ENCODE results near the gene ZXDC. TPM values are rescaled to one million over a fixed set of nuclear protein-coding genes. Genes with fewer than 3 reads are reported as not detected.

The ZXDC gene
- total and polyA plus RNA-seq, 2 donors from 2014 or later, result 11.4 to 44.8 TPM

DNA sequence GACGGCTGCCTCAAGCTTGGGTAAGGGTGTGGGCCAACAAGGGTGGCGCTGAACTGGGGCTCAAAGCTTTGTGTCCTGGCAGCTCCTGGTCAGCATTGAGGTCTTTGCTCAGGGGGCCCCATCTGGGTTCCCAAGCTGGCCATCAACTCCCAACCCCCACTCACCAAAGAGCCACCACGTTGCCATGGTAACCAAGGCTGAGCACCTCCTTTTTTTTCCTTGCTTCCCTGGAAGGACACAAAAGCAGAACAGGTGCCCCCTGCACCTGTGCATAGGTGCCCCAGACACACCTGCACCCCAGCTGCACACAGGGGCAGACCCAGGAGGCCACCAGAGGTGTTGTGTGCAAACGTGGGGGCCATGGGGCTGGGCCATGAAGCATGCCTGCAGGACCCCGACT lies 25.4 kb upstream of the ZXDC start:
- no peak for FAIRE-seq
- no peaks in the 10 kb centered on the region for H3K9me3 ChIP-seq (ENCODE audit: control insufficient read depth in 2 of 3, insufficient read depth in 1 of 3, low read length in 3 of 3)
- intact Hi-C loops (cut with DNase I), result no loop called here
- H3K4me1 ChIP-seq (ENCODE audit: control insufficient read depth in 2 of 3, insufficient read depth in 2 of 3, low read depth in 1 of 3, low read length in 3 of 3), result no peaks in the 10 kb centered on the region
- DNase-seq, result peak in 1 of 5 donors; percentile 41
- H3K27me3 ChIP-seq (ENCODE audit: control insufficient read depth, insufficient read depth, low read length), result no peaks in the 10 kb centered on the region
- no peak overlapping the region for H3K9ac ChIP-seq (ENCODE audit: low read length in 3 of 3)
- H3K27ac ChIP-seq (ENCODE audit: low read depth in 2 of 2, low read length in 2 of 2), result no peak overlapping the region
- TF ChIP-seq, protein P1, sequence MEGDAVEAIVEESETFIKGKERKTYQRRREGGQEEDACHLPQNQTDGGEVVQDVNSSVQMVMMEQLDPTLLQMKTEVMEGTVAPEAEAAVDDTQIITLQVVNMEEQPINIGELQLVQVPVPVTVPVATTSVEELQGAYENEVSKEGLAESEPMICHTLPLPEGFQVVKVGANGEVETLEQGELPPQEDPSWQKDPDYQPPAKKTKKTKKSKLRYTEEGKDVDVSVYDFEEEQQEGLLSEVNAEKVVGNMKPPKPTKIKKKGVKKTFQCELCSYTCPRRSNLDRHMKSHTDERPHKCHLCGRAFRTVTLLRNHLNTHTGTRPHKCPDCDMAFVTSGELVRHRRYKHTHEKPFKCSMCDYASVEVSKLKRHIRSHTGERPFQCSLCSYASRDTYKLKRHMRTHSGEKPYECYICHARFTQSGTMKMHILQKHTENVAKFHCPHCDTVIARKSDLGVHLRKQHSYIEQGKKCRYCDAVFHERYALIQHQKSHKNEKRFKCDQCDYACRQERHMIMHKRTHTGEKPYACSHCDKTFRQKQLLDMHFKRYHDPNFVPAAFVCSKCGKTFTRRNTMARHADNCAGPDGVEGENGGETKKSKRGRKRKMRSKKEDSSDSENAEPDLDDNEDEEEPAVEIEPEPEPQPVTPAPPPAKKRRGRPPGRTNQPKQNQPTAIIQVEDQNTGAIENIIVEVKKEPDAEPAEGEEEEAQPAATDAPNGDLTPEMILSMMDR (IDR thresholded peaks at IDR 0.05; ENCODE audit: borderline replicate concordance, extremely low read depth, insufficient read depth), result no peak
- no peak overlapping the region for H3K4me3 ChIP-seq (ENCODE audit: low read length in 3 of 3)
- no peaks in the 10 kb centered on the region for H3K36me3 ChIP-seq (ENCODE audit: control insufficient read depth in 2 of 3, insufficient read depth in 3 of 3, low read length in 3 of 3)

DNA sequence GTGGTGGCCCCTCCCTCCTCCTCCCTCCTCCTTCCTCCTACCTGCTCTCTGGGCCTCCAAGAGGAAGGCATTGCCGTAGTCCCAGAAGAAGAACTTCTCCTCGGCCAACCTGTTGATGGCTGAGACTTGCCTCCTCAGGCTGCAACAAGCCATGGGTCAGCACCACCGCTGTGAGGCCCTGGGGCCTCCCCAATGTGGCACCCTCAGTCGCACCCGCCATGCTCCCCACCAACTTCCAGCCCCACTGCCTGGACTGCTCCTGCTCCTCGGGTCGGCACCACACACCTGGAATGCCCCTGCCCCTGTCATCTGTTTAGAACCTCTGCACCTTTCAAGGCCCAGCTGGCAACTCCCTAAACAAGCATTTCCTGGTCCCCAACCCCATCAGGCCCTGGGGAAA lies 24.3 kb upstream of the ZXDC start:
- no peaks in the 10 kb centered on the region for H3K9me3 ChIP-seq (ENCODE audit: control insufficient read depth in 2 of 3, insufficient read depth in 1 of 3, low read length in 3 of 3)
- H3K9ac ChIP-seq (ENCODE audit: low read length in 3 of 3), result no peak overlapping the region
- no peaks in the 10 kb centered on the region for H3K27me3 ChIP-seq (ENCODE audit: control insufficient read depth, insufficient read depth, low read length)
- TF ChIP-seq, protein P1 (IDR thresholded peaks at IDR 0.05; ENCODE audit: borderline replicate concordance, extremely low read depth, insufficient read depth), result no peak
- FAIRE-seq (no peak), DNase-seq (peak in 1 of 5 donors; percentile 40)
- intact Hi-C loops (cut with DNase I), result no loop called here
- H3K27ac ChIP-seq (ENCODE audit: low read depth in 2 of 2, low read length in 2 of 2), result no peak overlapping the region
- H3K36me3 ChIP-seq (ENCODE audit: control insufficient read depth in 2 of 3, insufficient read depth in 3 of 3, low read length in 3 of 3), result no peaks in the 10 kb centered on the region
- H3K4me1 ChIP-seq (ENCODE audit: control insufficient read depth in 2 of 3, insufficient read depth in 2 of 3, low read depth in 1 of 3, low read length in 3 of 3), result no peaks in the 10 kb centered on the region
- no peak overlapping the region for H3K4me3 ChIP-seq (ENCODE audit: low read length in 3 of 3)

DNA sequence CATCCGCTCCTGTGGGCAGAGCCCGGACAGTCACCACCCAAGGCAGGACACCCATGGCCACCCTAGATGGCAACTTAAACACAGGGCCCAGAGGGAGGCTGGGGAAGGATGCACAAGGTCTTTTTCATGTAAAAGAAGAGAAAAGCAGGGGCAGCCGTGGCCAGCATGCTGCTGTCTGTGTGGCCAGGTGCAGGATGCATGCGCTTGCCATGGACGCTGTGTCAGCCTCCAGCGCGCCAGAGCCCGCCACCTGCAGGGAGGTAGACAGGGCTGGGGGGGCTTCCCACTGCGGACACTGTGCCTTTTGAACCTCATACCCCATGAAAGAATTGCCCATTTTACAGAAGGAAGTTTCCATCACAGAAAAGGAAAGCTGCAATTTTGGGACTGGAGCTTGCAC lies 23.7 kb upstream of the ZXDC start:
- Histone ChIP-seq H3K27ac (ENCODE audit: low read depth in 2 of 2, low read length in 2 of 2) (no peak overlapping the region), H3K4me1 (ENCODE audit: control insufficient read depth in 2 of 3, insufficient read depth in 2 of 3, low read depth in 1 of 3, low read length in 3 of 3) (no peaks in the 10 kb centered on the region), H3K4me3 (ENCODE audit: low read length in 3 of 3) (no peak overlapping the region), H3K36me3 (ENCODE audit: control insufficient read depth in 2 of 3, insufficient read depth in 3 of 3, low read length in 3 of 3) (no peaks in the 10 kb centered on the region), H3K9me3 (ENCODE audit: control insufficient read depth in 2 of 3, insufficient read depth in 1 of 3, low read length in 3 of 3) (no peaks in the 10 kb centered on the region), H3K9ac (ENCODE audit: low read length in 3 of 3) (no peak overlapping the region), H3K27me3 (ENCODE audit: control insufficient read depth, insufficient read depth, low read length) (no peaks in the 10 kb centered on the region)
- intact Hi-C loops (cut with DNase I), result no loop called here
- TF ChIP-seq, protein P1 (IDR thresholded peaks at IDR 0.05; ENCODE audit: borderline replicate concordance, extremely low read depth, insufficient read depth), result no peak
- FAIRE-seq (no peak), DNase-seq (peak in 1 of 5 donors; percentile 55)

DNA sequence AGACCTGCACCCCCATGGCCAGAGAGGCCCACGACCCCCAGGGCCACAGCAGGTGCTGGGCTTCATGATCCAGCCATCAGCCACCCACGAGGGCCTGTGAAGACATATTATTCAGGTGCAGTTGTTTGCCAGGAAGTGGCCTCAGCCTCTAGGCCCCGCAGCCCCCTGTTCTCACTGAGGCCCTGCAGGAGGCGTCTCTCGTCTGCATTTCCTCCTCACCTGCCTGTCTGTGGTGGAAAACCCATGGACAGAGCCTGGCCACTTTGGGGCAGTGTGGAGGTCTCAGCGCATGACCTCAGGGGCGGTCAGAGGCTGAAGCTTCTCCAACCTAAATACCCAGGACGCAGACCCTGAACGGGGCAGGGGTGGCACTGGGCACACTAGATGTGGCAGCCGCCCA lies 23.2 kb upstream of the ZXDC start:
- FAIRE-seq (no peak), DNase-seq (peak in 1 of 5 donors; percentile 49)
- H3K27me3 ChIP-seq (ENCODE audit: control insufficient read depth, insufficient read depth, low read length), result no peaks in the 10 kb centered on the region
- no peak overlapping the region for H3K4me3 ChIP-seq (ENCODE audit: low read length in 3 of 3)
- H3K27ac ChIP-seq (ENCODE audit: low read depth in 2 of 2, low read length in 2 of 2), result no peak overlapping the region
- no peaks in the 10 kb centered on the region for H3K36me3 ChIP-seq (ENCODE audit: control insufficient read depth in 2 of 3, insufficient read depth in 3 of 3, low read length in 3 of 3)
- H3K9ac ChIP-seq (ENCODE audit: low read length in 3 of 3), result no peak overlapping the region
- H3K9me3 ChIP-seq (ENCODE audit: control insufficient read depth in 2 of 3, insufficient read depth in 1 of 3, low read length in 3 of 3), result no peaks in the 10 kb centered on the region
- intact Hi-C loops (cut with DNase I), result no loop called here
- TF ChIP-seq, protein P1 (IDR thresholded peaks at IDR 0.05; ENCODE audit: borderline replicate concordance, extremely low read depth, insufficient read depth), result no peak
- H3K4me1 ChIP-seq (ENCODE audit: control insufficient read depth in 2 of 3, insufficient read depth in 2 of 3, low read depth in 1 of 3, low read length in 3 of 3), result no peaks in the 10 kb centered on the region
